ENCODE measurements around the gene SMIM9. TPM values are rescaled to one million over a fixed set of nuclear protein-coding genes. Genes with fewer than 3 reads are reported as not detected.
"Not testable (repeated sequence)": the region's sequence is repeated elsewhere in the genome, so short reads cannot be mapped to it uniquely, and the experiment has no call there.

Gene SMIM9
- total RNA-seq, 1 experiment from 2014 or later: not detected

GRCh38 chrX:154819771-154820341 lies 14.6 kb downstream of the SMIM9 start:
- DNase-seq (ENCODE audit: low read depth, low spot score) (no peak), ATAC-seq (no peak)
- Histone ChIP-seq H3K36me3 (ENCODE audit: control insufficient read depth, insufficient read depth, low read length) (no peaks in the 10 kb centered on the region), H3K4me1 (ENCODE audit: control insufficient read depth, insufficient read depth, low read length) (peaks cover 5% of the 10 kb centered on the region), H3K27ac (ENCODE audit: low read length) (no peak overlapping the region), H3K9me3 (ENCODE audit: control insufficient read depth, insufficient read depth, low read depth, low read length) (no peaks in the 10 kb centered on the region), H3K4me3 (ENCODE audit: low read depth in 2 of 2, low read length in 2 of 2) (no peak overlapping the region), H3K27me3 (ENCODE audit: control insufficient read depth, insufficient read depth, low read length) (no peaks in the 10 kb centered on the region)
- ChIA-PET CTCF (no interaction called here), POLR2A (no interaction called here)
- TF ChIP-seq, protein P1, sequence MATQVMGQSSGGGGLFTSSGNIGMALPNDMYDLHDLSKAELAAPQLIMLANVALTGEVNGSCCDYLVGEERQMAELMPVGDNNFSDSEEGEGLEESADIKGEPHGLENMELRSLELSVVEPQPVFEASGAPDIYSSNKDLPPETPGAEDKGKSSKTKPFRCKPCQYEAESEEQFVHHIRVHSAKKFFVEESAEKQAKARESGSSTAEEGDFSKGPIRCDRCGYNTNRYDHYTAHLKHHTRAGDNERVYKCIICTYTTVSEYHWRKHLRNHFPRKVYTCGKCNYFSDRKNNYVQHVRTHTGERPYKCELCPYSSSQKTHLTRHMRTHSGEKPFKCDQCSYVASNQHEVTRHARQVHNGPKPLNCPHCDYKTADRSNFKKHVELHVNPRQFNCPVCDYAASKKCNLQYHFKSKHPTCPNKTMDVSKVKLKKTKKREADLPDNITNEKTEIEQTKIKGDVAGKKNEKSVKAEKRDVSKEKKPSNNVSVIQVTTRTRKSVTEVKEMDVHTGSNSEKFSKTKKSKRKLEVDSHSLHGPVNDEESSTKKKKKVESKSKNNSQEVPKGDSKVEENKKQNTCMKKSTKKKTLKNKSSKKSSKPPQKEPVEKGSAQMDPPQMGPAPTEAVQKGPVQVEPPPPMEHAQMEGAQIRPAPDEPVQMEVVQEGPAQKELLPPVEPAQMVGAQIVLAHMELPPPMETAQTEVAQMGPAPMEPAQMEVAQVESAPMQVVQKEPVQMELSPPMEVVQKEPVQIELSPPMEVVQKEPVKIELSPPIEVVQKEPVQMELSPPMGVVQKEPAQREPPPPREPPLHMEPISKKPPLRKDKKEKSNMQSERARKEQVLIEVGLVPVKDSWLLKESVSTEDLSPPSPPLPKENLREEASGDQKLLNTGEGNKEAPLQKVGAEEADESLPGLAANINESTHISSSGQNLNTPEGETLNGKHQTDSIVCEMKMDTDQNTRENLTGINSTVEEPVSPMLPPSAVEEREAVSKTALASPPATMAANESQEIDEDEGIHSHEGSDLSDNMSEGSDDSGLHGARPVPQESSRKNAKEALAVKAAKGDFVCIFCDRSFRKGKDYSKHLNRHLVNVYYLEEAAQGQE (IDR thresholded peaks at IDR 0.05; ENCODE audit: insufficient read depth in 1 of 2, low read depth in 2 of 2, low read length in 1 of 2): no peak
- no peak for TF ChIP-seq POLR2AphosphoS5 (IDR thresholded peaks at IDR 0.05; ENCODE audit: low read depth, low read length)
- TF ChIP-seq SIN3A (IDR thresholded peaks at IDR 0.05; ENCODE audit: borderline replicate concordance, insufficient read depth, low read depth, low read length): no peak
- no peak for TF ChIP-seq TCF7L2 (IDR thresholded peaks at IDR 0.05; ENCODE audit: low read depth, low read length)
- TF ChIP-seq CTCF (IDR thresholded peaks at IDR 0.05): no peak
- intact Hi-C loops (cut with micrococcal nuclease; ENCODE audit: unreplicated experiment) (no loop called here), in situ Hi-C loops (cut with HindIII; ENCODE audit: low pct_unique_long_range_greater_than_20kb, low sequenced_read_pairs) (no loop called here)
- BruUV-seq (replicated peaks): no TSS peak

DNA sequence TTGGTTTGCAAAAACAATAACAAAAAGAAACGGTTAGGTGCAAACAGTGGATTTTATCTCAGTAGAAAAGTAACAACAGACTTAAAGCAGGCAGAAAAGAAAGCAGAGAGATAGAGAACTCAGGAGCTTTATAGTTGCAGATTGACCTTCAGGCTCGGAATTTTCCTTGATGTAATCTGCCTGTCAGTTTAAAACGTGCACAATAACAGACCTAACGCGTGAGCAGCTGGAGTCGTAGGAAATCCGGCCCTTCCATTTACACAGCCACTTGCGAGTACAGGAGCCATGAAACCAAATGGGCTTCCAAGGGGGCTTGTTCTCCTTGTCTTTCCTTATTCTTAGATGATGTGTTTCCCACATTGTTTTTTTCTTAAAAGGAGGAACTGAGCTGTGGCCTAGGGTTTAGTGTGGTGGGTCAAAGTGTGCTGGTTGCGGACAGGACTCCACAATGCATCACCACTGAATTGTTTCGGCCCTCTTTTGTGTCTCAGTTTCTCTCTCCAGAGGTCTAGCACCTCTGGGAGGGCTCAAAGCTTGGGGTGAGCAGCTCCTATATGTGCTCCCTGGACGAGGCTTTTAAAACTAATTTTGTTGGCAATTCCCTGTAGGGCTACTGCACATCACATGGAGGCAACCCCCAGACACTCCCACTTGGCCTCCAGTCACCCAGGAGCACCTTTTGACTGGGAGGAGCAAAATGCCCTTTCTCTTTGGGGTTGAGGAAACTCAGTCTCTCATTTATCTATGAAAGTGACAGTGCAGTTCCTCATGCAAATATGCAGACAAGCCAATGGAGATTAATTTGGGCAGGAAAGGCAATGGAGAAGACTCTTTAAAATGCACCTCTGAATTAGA lies 15.3 kb downstream of the SMIM9 start:
- no peak overlapping the region for H3K27ac ChIP-seq (ENCODE audit: low read length)
- no peaks in the 10 kb centered on the region for H3K27me3 ChIP-seq (ENCODE audit: control insufficient read depth, insufficient read depth, low read length)
- intact Hi-C loops (cut with micrococcal nuclease; ENCODE audit: unreplicated experiment) (no loop called here), in situ Hi-C loops (cut with HindIII; ENCODE audit: low pct_unique_long_range_greater_than_20kb, low sequenced_read_pairs) (no loop called here)
- ATAC-seq (no peak), DNase-seq (ENCODE audit: low read depth, low spot score) (no peak)
- POLR2A ChIA-PET: no interaction called here
- H3K36me3 ChIP-seq (ENCODE audit: control insufficient read depth, insufficient read depth, low read length): no peaks in the 10 kb centered on the region
- BruUV-seq (replicated peaks): no TSS peak
- no peaks in the 10 kb centered on the region for H3K9me3 ChIP-seq (ENCODE audit: control insufficient read depth, insufficient read depth, low read depth, low read length)
- CTCF ChIA-PET: no interaction called here
- H3K4me1 ChIP-seq (ENCODE audit: control insufficient read depth, insufficient read depth, low read length): peaks cover 5% of the 10 kb centered on the region
- TF ChIP-seq SIN3A (IDR thresholded peaks at IDR 0.05; ENCODE audit: borderline replicate concordance, insufficient read depth, low read depth, low read length): no peak
- TF ChIP-seq CTCF (IDR thresholded peaks at IDR 0.05): no peak
- no peak for TF ChIP-seq POLR2AphosphoS5 (IDR thresholded peaks at IDR 0.05; ENCODE audit: low read depth, low read length)
- TF ChIP-seq TCF7L2 (IDR thresholded peaks at IDR 0.05; ENCODE audit: low read depth, low read length): no peak
- TF ChIP-seq, protein P1 (IDR thresholded peaks at IDR 0.05; ENCODE audit: insufficient read depth in 1 of 2, low read depth in 2 of 2, low read length in 1 of 2): no peak
- H3K4me3 ChIP-seq (ENCODE audit: low read depth in 2 of 2, low read length in 2 of 2): no peak overlapping the region

DNA sequence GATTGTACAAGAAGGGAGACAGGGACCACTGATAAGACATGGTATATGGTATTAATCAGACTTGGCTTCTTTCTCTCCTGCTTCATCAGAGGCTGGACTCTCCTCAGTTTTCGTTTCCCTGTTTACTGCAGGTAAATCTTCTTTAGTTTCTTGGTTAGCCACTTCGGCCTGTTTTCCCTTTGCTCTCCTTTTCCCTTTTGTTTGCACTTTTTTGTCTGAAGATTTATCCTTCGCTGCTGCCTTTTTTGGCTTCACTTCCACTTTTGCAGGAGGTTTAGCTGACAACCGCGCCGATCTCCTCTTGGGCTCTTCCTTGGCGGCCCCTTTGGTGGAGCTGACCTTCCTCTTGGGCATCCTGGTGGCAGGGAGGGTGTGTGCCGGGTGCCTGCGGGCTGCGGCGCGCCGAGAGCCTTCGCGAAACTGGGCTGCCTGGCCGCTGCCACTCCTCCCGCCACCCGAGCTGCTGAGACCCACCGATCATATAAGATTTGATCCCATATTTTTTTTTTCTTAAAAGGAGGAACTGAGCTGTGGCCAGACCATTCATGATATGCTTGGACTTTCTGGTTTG lies 17.3 kb downstream of the SMIM9 start:
- not testable (repeated sequence) for H3K27me3 ChIP-seq (ENCODE audit: control insufficient read depth, insufficient read depth, low read length); BruUV-seq (replicated peaks)

More for the DNA sequence above, 17.3 kb downstream of the SMIM9 start:
- H3K4me3 ChIP-seq (ENCODE audit: low read depth in 2 of 2, low read length in 2 of 2); POLR2A ChIA-PET; H3K4me1 ChIP-seq (ENCODE audit: control insufficient read depth, insufficient read depth, low read length); intact Hi-C loops (cut with micrococcal nuclease; ENCODE audit: unreplicated experiment); H3K36me3 ChIP-seq (ENCODE audit: control insufficient read depth, insufficient read depth, low read length); DNase-seq (ENCODE audit: low read depth, low spot score); in situ Hi-C loops (cut with HindIII; ENCODE audit: low pct_unique_long_range_greater_than_20kb, low sequenced_read_pairs); ATAC-seq; CTCF ChIA-PET; H3K9me3 ChIP-seq (ENCODE audit: control insufficient read depth, insufficient read depth, low read depth, low read length); H3K27ac ChIP-seq (ENCODE audit: low read length): not testable (repeated sequence)
